BJ (cell line): ENCODE results near the gene GPR6. TPM values are rescaled to one million over a fixed set of nuclear protein-coding genes. Genes with fewer than 3 reads are reported as not detected.

Source experiments
- CTCF ChIA-PET: fragments of 350-600 bp; formaldehyde crosslinking; extraction: SDS; loops from one replicate; lab custom pipeline; 2021; ENCODE audit warnings: antibody characterized with exemption, inconsistent platforms; lab: Yijun Ruan, JAX
- POLR2A ChIA-PET: fragments of 300-600 bp; sonication (Branson Sonifier 250); formaldehyde crosslinking; extraction: SDS; loops from one replicate; lab custom pipeline; 2021; ENCODE audit warnings: antibody characterized with exemption; lab: Charles Lee
- DNase-seq: peaks from one replicate; pipeline ENCODE4 v3.0.0-alpha.2; 2011; ENCODE audit warnings: low read depth
- H3K27me3 ChIP-seq: 2 replicates; pipeline ENCODE4 v1.6.0; 2011; ENCODE audit warnings: low read length; ENCODE audit not compliant: control insufficient read depth, insufficient read depth
- H3K36me3 ChIP-seq: 2 replicates; pipeline ENCODE4 v1.5.1; 2011; ENCODE audit warnings: low read length; ENCODE audit not compliant: control insufficient read depth, insufficient read depth
- H3K4me3 ChIP-seq: 2 replicates; pipeline ENCODE4 v1.5.1; 2011; ENCODE audit warnings: low read depth, mild to moderate bottlenecking, control low read depth, low read length
- CTCF ChIP-seq: IDR thresholded peaks from 2 replicates; pipeline ENCODE4 v1.5.1; 2011; ENCODE audit warnings: low read depth, mild to moderate bottlenecking, control low read depth, inconsistent platforms, low read length, moderate library complexity; ENCODE audit not compliant: insufficient read depth
- polyA minus RNA-seq: library from RNA; depleted of rRNA, polyadenylated mRNA; stranded (reverse); fragments of >200 nt; gene quantifications from 2 replicates; pipeline ENCODE4 v1.2.3, GENCODE V29; 2011; rRNA and poly(A)+ RNA removed
- polyA plus RNA-seq: library from polyadenylated mRNA; depleted of rRNA; stranded (reverse); fragments of >200 nt; gene quantifications from 2 replicates; pipeline ENCODE4 v1.2.3, GENCODE V29; 2011; rRNA removed

Gene GPR6
- polyA plus RNA-seq = not detected in 2 replicates
- not detected in 2 replicates for polyA minus RNA-seq

DNA sequence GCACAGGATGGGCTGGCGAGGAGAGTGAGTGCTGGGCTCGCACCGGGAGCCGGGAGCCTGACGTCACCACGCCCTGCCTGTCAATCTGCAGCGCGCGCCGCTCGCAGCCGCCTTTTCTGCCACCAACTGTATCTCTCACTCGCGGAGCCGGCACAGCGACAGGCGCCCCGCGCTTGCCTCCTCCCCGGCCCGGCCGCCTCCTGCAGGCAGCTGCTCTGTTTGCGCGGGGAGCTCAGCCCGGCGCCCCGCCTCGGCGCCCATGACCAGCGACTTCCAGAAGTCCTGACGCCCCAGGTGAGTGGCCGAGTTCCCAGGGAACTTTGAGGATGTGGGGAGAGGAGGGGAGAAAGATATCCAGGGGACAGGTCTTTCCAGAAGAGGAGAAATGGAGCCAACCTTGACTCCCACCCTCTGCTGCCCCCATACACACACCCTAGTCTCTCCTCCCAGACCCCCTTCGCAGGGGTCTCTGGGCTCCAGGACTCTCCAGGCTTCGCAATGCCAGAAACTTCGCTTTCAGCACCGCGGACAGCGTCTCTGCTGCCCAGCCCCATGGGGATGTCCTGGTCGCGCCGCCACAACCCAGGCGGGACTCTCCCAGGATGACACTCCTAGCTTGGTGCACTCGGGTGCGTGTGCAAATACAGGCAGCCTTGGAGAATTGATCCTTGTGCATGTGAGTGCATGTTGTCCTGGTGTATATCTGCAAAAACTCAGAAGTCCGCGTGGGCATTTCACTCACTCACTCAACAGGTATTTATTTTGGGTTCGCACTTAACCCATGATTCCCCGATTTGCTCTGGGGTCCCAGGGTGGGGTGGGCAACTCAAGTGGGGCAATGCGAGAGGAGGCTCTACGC, at the start of gene GPR6:
GPR6 (plus strand) TSS at position 138 of the 859 bp plus-strand sequence. CDS start 802 bp downstream, outside the sequence.
- no peak within 1 kb of the TSS for H3K4me3 ChIP-seq
- ChIA-PET POLR2A (no interaction called here), CTCF (no interaction called here)
- DNase-seq = no peak
- no peak for TF ChIP-seq CTCF
- H3K27me3 ChIP-seq = peaks cover 9% of the 10 kb centered on the region
- no peaks in the 10 kb centered on the region for H3K36me3 ChIP-seq

DNA sequence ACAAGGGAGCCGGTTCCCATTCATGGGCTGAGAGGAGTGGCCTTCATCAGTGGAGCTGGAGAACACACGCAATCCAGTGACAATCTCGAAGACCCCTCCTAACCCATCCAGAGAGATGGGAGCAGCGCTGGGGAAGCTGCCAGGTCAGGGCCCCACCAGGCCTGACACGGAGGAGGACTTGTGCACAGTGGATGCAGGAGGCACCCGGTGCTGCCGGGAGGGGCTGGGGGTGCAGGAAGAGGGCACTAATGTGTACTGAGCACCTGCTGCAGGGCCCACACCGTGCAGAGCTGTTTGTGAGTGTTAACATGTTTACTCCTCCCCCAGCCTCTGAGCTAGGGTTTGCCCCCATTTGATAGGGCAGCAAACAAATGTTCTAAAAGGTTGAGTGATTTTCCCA, 43.8 kb upstream of the GPR6 start:
- no peak for DNase-seq
- POLR2A ChIA-PET = no interaction called here
- TF ChIP-seq CTCF = no peak
- H3K36me3 ChIP-seq = no peaks in the 10 kb centered on the region
- H3K4me3 ChIP-seq = no peak overlapping the region
- CTCF ChIA-PET = interaction anchor here (0.7 kb wide), 1 partner anchor 106 kb away, joined by 3 read pairs; no protein-coding TSS in a partner anchor
- no peaks in the 10 kb centered on the region for H3K27me3 ChIP-seq

GRCh38 chr6:109939654-109940053, 38.5 kb upstream of the GPR6 start:
- Histone ChIP-seq H3K36me3 (no peaks in the 10 kb centered on the region), H3K27me3 (no peaks in the 10 kb centered on the region), H3K4me3 (no peak overlapping the region)
- ChIA-PET CTCF (no interaction called here), POLR2A (no interaction called here)
- no peak for TF ChIP-seq CTCF
- DNase-seq = no peak

DNA sequence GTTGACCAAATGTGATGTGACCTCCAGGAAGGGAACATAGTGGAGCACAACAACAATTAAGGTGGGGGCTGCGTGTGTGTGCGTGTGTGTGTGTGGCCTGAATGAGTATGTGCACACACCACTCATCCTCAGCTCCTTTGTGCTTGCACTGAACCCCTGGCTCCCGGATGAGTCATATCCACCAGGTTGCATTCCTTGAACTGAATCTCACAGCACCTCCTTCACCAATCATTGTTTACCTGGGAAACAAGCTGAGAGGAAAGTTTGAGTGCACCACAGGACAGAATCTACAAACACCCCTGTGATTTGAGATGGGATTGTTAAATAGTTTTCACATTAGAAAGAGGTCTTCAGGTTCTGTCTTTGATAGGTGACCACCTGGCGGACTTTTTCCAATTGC, 33.7 kb upstream of the GPR6 start:
- no peak for TF ChIP-seq CTCF
- DNase-seq = no peak
- POLR2A ChIA-PET = no interaction called here

DNA sequence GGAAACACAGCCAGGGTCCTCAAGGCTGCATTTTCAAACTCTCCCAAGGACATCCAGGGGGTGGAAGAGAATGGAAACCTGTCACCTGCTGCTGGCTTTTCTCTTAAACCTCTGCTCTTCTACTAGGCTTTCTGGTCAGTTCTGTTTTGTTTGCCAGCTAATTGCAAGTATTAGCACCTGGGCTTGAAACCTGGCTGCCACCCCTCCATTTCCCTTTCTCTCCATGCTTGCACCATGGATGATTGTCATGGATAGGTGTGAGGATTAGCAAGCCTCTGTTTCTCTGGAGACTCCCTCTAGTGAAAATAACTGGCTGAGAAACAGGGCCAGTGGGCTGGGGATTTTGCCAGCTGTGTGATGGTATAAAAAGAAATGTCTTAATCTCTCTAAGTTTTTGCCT, 33.0 kb upstream of the GPR6 start:
- POLR2A ChIA-PET = no interaction called here
- no peak for DNase-seq
- CTCF ChIA-PET = no interaction called here

More for the DNA sequence above, 33.7 kb upstream of the GPR6 start:
- H3K36me3 ChIP-seq = no peaks in the 10 kb centered on the region
- 0 out of 2 replicates have a peak, but pooled peaks cover 2% of the 10 kb centered on the region for H3K27me3 ChIP-seq
- H3K4me3 ChIP-seq = no peak overlapping the region
- CTCF ChIA-PET = no interaction called here

More for the DNA sequence above, 33.0 kb upstream of the GPR6 start:
- Histone ChIP-seq H3K36me3 (no peaks in the 10 kb centered on the region), H3K4me3 (no peak overlapping the region), H3K27me3 (0 out of 2 replicates have a peak, but pooled peaks cover 2% of the 10 kb centered on the region)
- TF ChIP-seq CTCF = no peak
